ENCODE results near the gene TMEM174.

The TMEM174 gene

GRCh38 chr5:73172951-73173350 is at the start of gene TMEM174:
TMEM174 (plus strand) TSS chr5:73173193; CDS start chr5:73173244, 51 bp downstream.
- DNase-seq, result no peak

- DNase-seq, result no peak
Observed at GRCh38 chr5:73125289-73125688, 47.7 kb upstream of the TMEM174 start.

- no peak for DNase-seq
Observed at GRCh38 chr5:73126381-73126780, 46.6 kb upstream of the TMEM174 start.

- DNase-seq, result no peak
Observed at GRCh38 chr5:73126957-73127356, 46.0 kb upstream of the TMEM174 start.

GRCh38 chr5:73129143-73129542 is 43.9 kb upstream of the TMEM174 start:
- no peak for DNase-seq

GRCh38 chr5:73130811-73131210 is 42.2 kb upstream of the TMEM174 start:
- no peak for DNase-seq

GRCh38 chr5:73131711-73132425 is 41.1 kb upstream of the TMEM174 start:
- DNase-seq, result no peak

- no peak for DNase-seq
Observed at GRCh38 chr5:73132759-73133158, 40.2 kb upstream of the TMEM174 start.

GRCh38 chr5:73135021-73135420 is 38.0 kb upstream of the TMEM174 start:
- DNase-seq, result no peak

GRCh38 chr5:73135429-73136054 is 37.5 kb upstream of the TMEM174 start:
- DNase-seq, result no peak

- no peak for DNase-seq
Observed at GRCh38 chr5:73136055-73136562, 36.9 kb upstream of the TMEM174 start.

GRCh38 chr5:73137563-73138530 is 35.1 kb upstream of the TMEM174 start:
- no peak for DNase-seq

- no peak for DNase-seq
Observed at GRCh38 chr5:73139485-73139884, 33.5 kb upstream of the TMEM174 start.

GRCh38 chr5:73140801-73141200 is 32.2 kb upstream of the TMEM174 start:
- DNase-seq, result no peak

GRCh38 chr5:73142035-73142434 is 31.0 kb upstream of the TMEM174 start:
- no peak for DNase-seq

GRCh38 chr5:73143716-73144115 is 29.3 kb upstream of the TMEM174 start:
- DNase-seq, result no peak

GRCh38 chr5:73149540-73149939 is 23.5 kb upstream of the TMEM174 start:
- DNase-seq, result no peak

- no peak for DNase-seq
Observed at GRCh38 chr5:73150876-73151275, 22.1 kb upstream of the TMEM174 start.

- no peak for DNase-seq
Observed at GRCh38 chr5:73151766-73152410, 21.1 kb upstream of the TMEM174 start.

GRCh38 chr5:73152411-73153388 is 20.3 kb upstream of the TMEM174 start:
- no peak for DNase-seq

GRCh38 chr5:73153513-73153912 is 19.5 kb upstream of the TMEM174 start:
- no peak for DNase-seq
